Esophagus squamous epithelium (tissue), 4 donors: ENCODE measurements around the gene RTN4RL1.

ENCODE experiments used
- CTCF ChIP-seq, 6 experiments: fragments of 450-650 bp in 4 of 6; fragments of 200-600 bp in 2 of 6; sonication (generic) in 2 of 6; IDR thresholded peaks; one replicate each; pipeline ENCODE4 v1.5.1; 2016 to 2019; ENCODE audit warnings: antibody characterized with exemption in 6 of 6, mild to moderate bottlenecking in 4 of 6, moderate library complexity in 4 of 6
- POLR2A ChIP-seq, 4 donors: fragments of 450-650 bp; IDR thresholded peaks; one replicate each; pipeline ENCODE4 v1.6.1; 2017; ENCODE audit warnings: antibody characterized with exemption in 4 of 4, mild to moderate bottlenecking in 4 of 4, moderate library complexity in 3 of 4

- TF ChIP-seq CTCF (IDR thresholded peaks at IDR 0.05) (peak in 2 of 6 experiments; percentile 29 to 38), POLR2A (IDR thresholded peaks at IDR 0.05) (no peak)
Observed at GRCh38 chr17:2056206-2057174, 31.4 kb upstream of the RTN4RL1 start.
